HG02870 (cell line): ENCODE results near the gene GALE.
"Not testable (repeated sequence)": the region's sequence is repeated elsewhere in the genome, so short reads cannot be mapped to it uniquely, and the experiment has no call there.

Source experiments
- ATAC-seq: cut with Tn5 transposase; IDR thresholded peaks from one replicate; pipeline ENCODE4 v1.9.1; 2021; ENCODE audit warnings: mild to moderate bottlenecking, moderate library complexity; ENCODE audit not compliant: unreplicated experiment

Gene GALE

DNA sequence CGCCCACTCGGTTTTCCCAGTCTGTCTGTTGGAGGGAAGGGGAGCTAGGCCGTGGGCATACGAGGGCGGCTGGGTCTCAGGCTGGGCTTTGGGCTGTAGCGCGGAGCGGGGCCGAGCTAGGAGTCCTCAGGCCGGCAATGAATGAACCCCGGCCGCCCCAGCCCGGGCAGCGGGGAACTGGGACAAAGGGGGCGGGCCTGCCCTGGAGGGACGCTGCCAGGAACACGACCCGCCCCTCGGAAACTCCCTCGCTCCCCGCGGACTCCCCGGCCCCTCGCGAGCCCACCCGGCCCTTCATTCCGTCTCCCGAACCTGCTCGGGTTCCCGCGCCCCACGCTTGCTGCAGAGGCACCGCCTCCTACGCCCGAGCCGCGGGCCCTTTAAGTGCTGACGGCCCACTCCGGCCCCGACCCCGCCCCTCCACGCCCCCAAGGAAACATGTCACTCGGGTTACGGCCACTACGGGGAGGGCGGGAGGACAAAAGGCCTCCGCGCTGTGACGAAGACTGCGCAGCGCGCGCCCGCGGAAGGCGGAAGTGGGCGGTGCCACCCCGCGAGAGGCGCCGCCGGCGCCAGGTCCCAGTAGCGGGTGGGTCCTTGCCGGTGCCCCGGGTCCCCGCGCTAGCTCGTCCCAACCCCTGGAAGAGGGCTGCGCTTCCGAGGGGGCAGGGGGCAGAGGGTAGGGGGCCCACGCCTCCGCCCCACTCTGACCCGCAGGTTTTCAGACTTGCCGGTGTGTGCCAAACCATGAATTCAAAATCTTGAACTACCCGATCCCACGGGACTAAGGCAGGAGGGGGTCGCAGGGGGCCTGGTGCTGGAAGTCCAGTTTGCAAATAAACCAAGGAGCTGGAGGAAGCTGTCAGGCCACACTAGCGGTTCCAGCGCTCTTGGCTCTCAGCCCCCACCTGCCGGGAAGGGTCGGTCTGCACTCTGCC, at the start of gene GALE:
Gene GALE, minus strand, starts transcription at position 355 of the 938 bp plus-strand sequence. CDS start 1,747 bp downstream, outside the sequence.
- peak; percentile 66 for ATAC-seq

DNA sequence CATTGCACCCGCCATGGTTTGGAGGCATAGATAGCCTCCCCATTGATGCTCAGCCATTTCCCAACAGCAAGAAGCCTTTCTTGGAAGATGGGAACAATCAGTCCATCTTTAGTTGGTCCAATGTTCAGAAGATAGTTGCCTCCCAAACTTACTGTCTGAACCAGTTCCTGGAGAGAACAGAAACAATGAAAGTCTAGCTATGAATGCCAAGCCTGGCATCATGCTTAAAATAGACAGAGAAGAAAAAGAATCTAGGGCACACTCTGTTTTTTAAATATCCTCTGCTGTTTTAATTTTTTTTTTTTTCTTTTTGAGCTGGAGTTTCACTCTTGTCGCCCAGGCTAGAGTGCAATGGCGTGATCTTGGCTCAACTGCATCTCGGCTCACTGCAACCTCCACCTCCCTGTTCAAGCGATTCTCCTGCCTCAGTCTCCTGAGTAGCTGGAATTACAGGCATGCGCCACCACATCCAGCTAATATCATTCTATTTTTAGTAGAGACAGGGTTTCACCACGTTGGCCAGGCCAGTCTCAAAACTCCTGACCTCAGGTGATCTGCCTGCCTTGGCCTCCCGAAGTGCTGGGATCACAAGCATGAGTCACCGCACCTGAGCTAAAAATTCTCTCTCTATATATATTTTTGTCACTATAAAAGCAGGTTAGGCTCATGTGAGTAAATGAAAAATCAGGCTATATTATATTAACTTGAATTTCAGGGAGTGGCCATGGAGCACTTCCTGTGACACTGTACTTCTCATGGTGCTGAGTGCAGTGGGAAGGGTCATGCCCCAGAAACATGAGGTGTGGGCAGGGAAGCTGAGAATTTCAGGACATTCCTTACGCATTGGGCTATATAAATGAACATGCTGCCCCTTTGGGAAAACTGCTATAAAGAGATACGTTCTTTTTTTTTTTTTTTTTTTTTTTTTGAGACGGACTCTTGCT, 48.4 kb upstream of the GALE start:
- ATAC-seq: no peak

- not testable (repeated sequence) for ATAC-seq
These were observed 47.0 kb upstream of the GALE start for GRCh38 chr1:23847482-23848095.

- ATAC-seq: no peak
These were observed 44.6 kb upstream of the GALE start for GRCh38 chr1:23845163-23845562.

DNA sequence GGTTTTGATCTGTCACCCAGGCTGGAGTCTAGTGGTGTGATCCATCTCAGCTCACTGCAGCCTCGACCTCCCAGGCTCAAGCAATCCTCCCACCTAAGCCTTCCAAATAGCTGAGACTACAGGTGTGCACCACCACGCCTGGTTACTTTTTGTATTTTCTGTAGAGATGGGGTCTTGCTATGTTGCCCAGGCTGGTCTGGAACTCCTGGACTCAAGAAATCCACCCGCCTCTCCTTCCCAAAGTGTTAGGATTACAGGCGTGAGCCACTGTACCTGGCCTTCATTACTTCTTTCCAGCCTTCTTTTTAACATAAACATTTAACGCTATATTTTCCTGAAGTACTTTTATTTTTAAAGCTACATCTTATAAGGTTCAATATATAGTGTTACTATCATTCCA, 43.1 kb upstream of the GALE start:
- no peak for ATAC-seq

GRCh38 chr1:23838401-23838866, 37.9 kb upstream of the GALE start:
- no peak for ATAC-seq

DNA sequence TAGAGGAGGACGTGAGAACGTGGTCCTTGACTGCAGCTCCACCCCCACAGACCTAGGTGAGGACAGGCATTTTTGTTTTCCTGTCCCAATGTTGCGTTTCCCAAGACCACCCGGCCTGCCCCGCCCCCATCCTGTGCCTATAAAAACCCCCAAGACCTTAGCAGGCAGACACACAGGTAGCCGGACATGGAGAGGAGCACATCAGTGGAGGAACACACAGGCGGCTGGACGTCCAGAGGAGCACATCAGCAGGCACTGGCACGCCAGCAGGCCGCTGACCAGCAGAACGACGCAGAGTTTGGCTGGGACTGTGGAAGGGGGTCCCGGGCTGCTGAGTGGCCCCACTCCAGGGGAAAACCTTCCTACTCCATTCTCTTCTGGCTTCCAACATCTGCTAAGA, 37.4 kb upstream of the GALE start:
- no peak for ATAC-seq

GRCh38 chr1:23836037-23836436, 35.5 kb upstream of the GALE start:
- ATAC-seq: no peak

DNA sequence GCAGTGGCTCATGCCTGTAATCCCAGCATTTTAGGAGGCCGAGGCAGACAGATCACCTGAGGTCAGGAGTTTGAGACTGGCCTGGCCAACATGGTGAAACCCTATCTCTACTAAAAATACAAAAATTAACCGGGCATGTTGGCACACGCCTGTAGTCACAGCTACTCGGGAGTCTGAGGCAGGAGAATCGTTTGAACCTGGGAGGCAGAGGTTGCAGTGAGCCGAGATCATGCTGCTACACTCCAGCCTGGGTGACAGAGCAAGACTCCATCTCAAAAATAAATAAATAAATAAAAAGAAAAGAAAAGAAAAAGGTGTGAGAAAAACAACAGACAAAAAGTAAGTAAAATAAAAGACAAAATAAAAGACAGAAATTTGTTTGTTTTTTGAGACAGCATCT, 33.6 kb upstream of the GALE start:
- not testable (repeated sequence) for ATAC-seq

DNA sequence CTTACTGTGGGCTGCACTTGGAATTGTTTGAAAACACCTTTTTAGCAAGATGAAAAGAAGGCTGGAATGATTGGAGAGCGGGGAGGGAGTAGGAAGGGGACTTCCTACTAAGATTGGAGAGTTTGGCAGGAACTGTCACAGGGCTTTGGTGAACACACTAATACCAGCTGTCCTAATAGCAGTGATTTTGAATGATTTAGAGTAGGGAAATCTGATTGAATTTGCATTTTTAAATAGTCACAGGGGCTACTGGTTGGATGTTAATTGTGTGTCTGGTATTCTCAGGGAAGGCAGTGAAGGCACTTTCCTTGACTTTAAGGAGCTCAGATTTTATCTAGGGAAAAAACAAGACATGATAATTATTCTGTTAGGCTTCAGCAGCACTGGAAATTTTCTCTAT, 27.2 kb upstream of the GALE start:
- ATAC-seq: no peak

GRCh38 chr1:23826590-23826989, 26.0 kb upstream of the GALE start:
- ATAC-seq: not testable (repeated sequence)

- ATAC-seq: no peak
These were observed 25.4 kb upstream of the GALE start for GRCh38 chr1:23825762-23826522.

DNA sequence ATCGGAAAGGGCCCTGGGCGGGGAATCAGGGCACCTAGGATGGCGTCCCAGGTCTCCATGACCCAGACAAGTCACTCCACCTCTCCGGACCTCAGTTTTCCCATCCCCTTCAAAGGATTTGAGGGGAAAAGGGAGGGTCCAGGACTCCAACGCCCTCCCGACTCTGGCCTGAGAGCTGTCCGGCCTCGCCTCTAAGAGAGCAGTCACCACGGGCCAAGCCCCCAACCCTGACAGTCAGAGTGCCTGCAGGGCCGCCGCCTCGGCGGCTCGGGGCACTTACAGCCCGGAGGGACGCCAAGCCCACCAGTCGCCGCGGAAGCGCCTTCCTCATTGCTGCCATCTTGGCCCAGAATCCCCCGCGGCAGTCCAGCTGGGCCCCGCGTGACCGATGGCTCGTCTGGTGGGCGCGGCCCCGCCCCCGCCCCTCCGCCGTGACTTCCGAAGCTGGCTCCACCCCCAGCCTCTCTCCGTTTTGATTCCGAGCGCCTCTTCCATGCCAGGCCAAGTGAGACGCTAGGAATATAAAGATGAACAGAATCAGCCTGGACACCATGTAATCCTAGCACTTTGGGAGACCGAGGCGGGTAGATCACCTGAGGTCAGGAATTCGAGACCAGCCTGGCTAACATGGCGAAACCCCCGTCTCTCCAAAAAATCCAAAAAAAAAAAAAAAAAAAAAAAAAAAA, 24.7 kb upstream of the GALE start, which contains the start of gene HMGCL:
Gene HMGCL, minus strand, starts transcription at position 354 of the 686 bp plus-strand sequence. Its CDS starts 14 bp downstream, at position 340.
- ATAC-seq: no peak

DNA sequence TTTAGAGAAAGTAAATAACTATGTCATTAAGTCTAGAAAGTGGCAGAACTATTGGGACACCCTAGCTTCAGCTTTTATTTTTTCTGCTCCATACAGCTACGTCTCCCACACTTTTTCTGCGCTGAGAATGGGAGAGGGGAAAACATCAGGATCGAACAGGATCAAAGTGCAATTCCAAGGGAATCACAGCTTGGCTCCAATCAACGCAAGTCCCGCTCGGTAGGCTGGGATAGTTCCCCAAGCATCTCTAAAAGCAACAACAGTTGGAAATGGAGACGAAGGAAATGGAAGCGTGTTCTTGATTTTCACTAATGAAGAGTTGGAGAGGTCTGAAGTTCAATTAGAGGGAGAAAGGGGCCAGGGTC, 24.1 kb upstream of the GALE start:
- no peak for ATAC-seq

DNA sequence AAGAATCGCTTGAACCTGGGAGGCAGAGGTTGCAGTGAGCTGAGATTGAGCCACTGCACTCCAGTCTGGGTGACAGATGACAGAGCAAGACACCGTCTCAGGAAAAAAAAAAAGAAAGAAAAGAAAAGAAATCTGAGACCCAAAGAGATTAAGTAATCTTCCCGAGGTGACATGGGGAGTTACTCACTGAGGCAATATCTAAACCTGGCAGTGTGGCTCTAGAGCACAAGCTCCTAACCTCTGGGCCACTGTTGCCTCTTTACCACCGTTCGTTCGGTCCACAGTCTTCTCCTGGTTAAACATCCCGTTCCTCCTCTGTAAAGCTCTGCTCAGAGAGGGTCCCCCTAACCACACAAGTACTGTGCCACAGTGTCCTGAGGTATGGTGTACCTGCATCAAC, 23.2 kb upstream of the GALE start:
- no peak for ATAC-seq

GRCh38 chr1:23817633-23818032, 17.1 kb upstream of the GALE start:
- no peak for ATAC-seq

GRCh38 chr1:23816906-23817305, 16.4 kb upstream of the GALE start:
- ATAC-seq: no peak

DNA sequence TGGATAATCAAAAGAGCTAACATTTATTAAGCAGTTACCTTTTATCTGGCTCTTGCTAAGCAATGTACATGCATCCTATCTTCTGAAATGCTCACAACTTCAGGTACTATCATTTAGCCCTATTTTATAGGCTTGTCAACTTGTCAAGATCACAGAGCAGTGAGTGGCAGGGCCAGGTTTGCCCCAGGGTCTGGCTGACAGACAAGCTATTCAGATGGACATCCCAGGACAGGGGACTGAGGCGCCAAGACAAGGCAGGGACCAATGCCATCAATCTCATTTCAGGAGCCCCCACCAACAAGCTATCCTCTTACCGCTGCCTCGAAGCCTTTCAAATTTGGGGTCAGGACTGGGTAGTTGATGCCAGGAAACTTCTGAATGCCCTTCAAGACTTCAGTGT, 15.8 kb upstream of the GALE start:
- no peak for ATAC-seq

- no peak for ATAC-seq
These were observed 13.5 kb upstream of the GALE start for GRCh38 chr1:23814016-23814415.
